Adipocyte (in vitro differentiated cells): ENCODE measurements around the gene ACAD10.

Experiments
- DNase-seq: peaks from one replicate; pipeline ENCODE4 v3.0.0-alpha.2; 2015; ENCODE audit warnings: low read depth
- H3K27me3 ChIP-seq: replicated peaks from 2 replicates; pipeline ENCODE4 v1.7.0; 2013; ENCODE audit warnings: mild to moderate bottlenecking, low read length, moderate library complexity; ENCODE audit not compliant: control insufficient read depth, insufficient read depth
- H3K36me3 ChIP-seq: 2 replicates; pipeline ENCODE4 v1.7.0; 2013; ENCODE audit warnings: low read length, mild to moderate bottlenecking, moderate library complexity; ENCODE audit not compliant: control insufficient read depth, insufficient read depth, severe bottlenecking
- H3K4me1 ChIP-seq: 2 replicates; pipeline ENCODE4 v1.7.0; 2013; ENCODE audit warnings: mild to moderate bottlenecking, low read length, moderate library complexity; ENCODE audit not compliant: control insufficient read depth, insufficient read depth
- H3K4me3 ChIP-seq: 2 replicates; pipeline ENCODE4 v1.7.0; 2013; ENCODE audit warnings: mild to moderate bottlenecking, low read length, moderate library complexity
- H3K9ac ChIP-seq: 2 replicates; pipeline ENCODE4 v1.7.0; 2013; ENCODE audit warnings: mild to moderate bottlenecking, low read length, moderate library complexity
- H3K9me3 ChIP-seq: 2 replicates; pipeline ENCODE4 v1.7.0; 2013; ENCODE audit warnings: mild to moderate bottlenecking, low read length, moderate library complexity; ENCODE audit not compliant: control insufficient read depth

ACAD10 gene

GRCh38 chr12:111767362-111768158, 81.7 kb downstream of the ACAD10 start:
- H3K4me1 ChIP-seq: peaks cover 14% of the 10 kb centered on the region
- H3K9ac ChIP-seq: peak overlapping the region; percentile 91
- no peaks in the 10 kb centered on the region for H3K9me3 ChIP-seq
- H3K27me3 ChIP-seq: peaks cover 11% of the 10 kb centered on the region
- peak; percentile 37 for DNase-seq
- H3K36me3 ChIP-seq: no peaks in the 10 kb centered on the region
- H3K4me3 ChIP-seq: peak overlapping the region; percentile 93

- Histone ChIP-seq H3K36me3 (no peaks in the 10 kb centered on the region), H3K9ac (peak overlapping the region; percentile 91), H3K9me3 (no peaks in the 10 kb centered on the region), H3K27me3 (peaks cover 6% of the 10 kb centered on the region), H3K4me3 (peak overlapping the region; percentile 93), H3K4me1 (peaks cover 18% of the 10 kb centered on the region)
- no peak for DNase-seq
Measured at GRCh38 chr12:111768159-111768895, 82.5 kb downstream of the ACAD10 start.

GRCh38 chr12:111769599-111769998, 83.7 kb downstream of the ACAD10 start:
- peaks cover 6% of the 10 kb centered on the region for H3K27me3 ChIP-seq
- no peaks in the 10 kb centered on the region for H3K36me3 ChIP-seq
- no peak overlapping the region for H3K4me3 ChIP-seq
- no peak overlapping the region for H3K9ac ChIP-seq
- no peaks in the 10 kb centered on the region for H3K9me3 ChIP-seq
- no peak for DNase-seq
- peaks cover 28% of the 10 kb centered on the region for H3K4me1 ChIP-seq

- no peaks in the 10 kb centered on the region for H3K9me3 ChIP-seq
- H3K4me1 ChIP-seq: peaks cover 37% of the 10 kb centered on the region
- peak overlapping the region; percentile 45 for H3K4me3 ChIP-seq
- peak; percentile 87 for DNase-seq
- no peaks in the 10 kb centered on the region for H3K27me3 ChIP-seq
- no peaks in the 10 kb centered on the region for H3K36me3 ChIP-seq
- peak overlapping the region; percentile 11 for H3K9ac ChIP-seq
Measured at GRCh38 chr12:111773801-111774551, 88.1 kb downstream of the ACAD10 start.

- no peaks in the 10 kb centered on the region for H3K27me3 ChIP-seq
- H3K4me1 ChIP-seq: peaks cover 37% of the 10 kb centered on the region
- no peaks in the 10 kb centered on the region for H3K9me3 ChIP-seq
- H3K4me3 ChIP-seq: peak overlapping the region; percentile 45
- peaks cover 4% of the 10 kb centered on the region for H3K36me3 ChIP-seq
- H3K9ac ChIP-seq: peak overlapping the region; percentile 1
- DNase-seq: peak; percentile 67
Measured at GRCh38 chr12:111775205-111776193, 89.6 kb downstream of the ACAD10 start.

- DNase-seq: no peak
- H3K4me1 ChIP-seq: peaks cover 37% of the 10 kb centered on the region
Measured at GRCh38 chr12:111776836-111777344, 91.0 kb downstream of the ACAD10 start.

GRCh38 chr12:111777345-111778045, 91.6 kb downstream of the ACAD10 start:
- H3K4me1 ChIP-seq: peaks cover 37% of the 10 kb centered on the region
- DNase-seq: no peak
- H3K9ac ChIP-seq: no peak overlapping the region
- peaks cover 17% of the 10 kb centered on the region for H3K36me3 ChIP-seq
- no peaks in the 10 kb centered on the region for H3K27me3 ChIP-seq
- H3K9me3 ChIP-seq: peaks cover 4% of the 10 kb centered on the region
- H3K4me3 ChIP-seq: no peak overlapping the region

More at GRCh38 chr12:111776836-111777344, 91.0 kb downstream of the ACAD10 start:
- H3K27me3 ChIP-seq: no peaks in the 10 kb centered on the region
- H3K9ac ChIP-seq: no peak overlapping the region
- H3K36me3 ChIP-seq: peaks cover 13% of the 10 kb centered on the region
- H3K9me3 ChIP-seq: peaks cover 4% of the 10 kb centered on the region
- H3K4me3 ChIP-seq: no peak overlapping the region

GRCh38 chr12:111780166-111780565, 94.3 kb downstream of the ACAD10 start:
- Histone ChIP-seq H3K9me3 (peaks cover 4% of the 10 kb centered on the region), H3K4me3 (no peak overlapping the region), H3K9ac (no peak overlapping the region), H3K4me1 (peaks cover 18% of the 10 kb centered on the region), H3K27me3 (no peaks in the 10 kb centered on the region), H3K36me3 (peaks cover 40% of the 10 kb centered on the region)
- no peak for DNase-seq

- Histone ChIP-seq H3K36me3 (peaks cover 41% of the 10 kb centered on the region), H3K4me1 (peaks cover 13% of the 10 kb centered on the region), H3K4me3 (no peak overlapping the region), H3K9ac (no peak overlapping the region), H3K9me3 (peaks cover 4% of the 10 kb centered on the region), H3K27me3 (no peaks in the 10 kb centered on the region)
- DNase-seq: no peak
Measured at GRCh38 chr12:111780615-111781014, 94.8 kb downstream of the ACAD10 start.
